GM18526 (cell line): ENCODE data around the gene TAPT1.

Source experiments
- POLR2A ChIP-seq: IDR thresholded peaks from 3 replicates; pipeline ENCODE4 v1.6.1; 2011; ENCODE audit not compliant: insufficient read length; ENCODE audit errors: extremely low read depth

The TAPT1 gene

GRCh38 chr4:16139066-16139945 lies 87.0 kb downstream of the TAPT1 start:
- TF ChIP-seq POLR2A, result no peak

DNA sequence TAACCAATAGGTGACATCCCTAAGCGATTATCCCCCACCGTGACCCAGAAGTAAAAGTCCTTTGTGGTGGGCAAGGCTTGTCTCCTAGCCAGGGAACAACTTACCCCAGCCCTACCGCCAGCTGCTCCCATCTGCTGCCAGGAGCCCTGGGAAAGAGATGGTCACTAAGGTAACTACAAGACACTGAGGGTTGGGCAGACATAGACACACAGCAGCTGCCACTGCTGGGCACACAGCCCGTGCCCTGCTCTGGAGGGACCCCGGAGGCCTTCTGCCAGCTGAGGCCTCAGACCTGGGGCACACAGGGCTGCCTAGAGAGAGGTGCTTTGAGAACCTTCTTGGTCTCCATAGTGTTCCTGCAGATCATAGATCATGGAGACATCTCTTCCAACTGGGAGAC lies 89.4 kb downstream of the TAPT1 start:
- no peak for TF ChIP-seq POLR2A

GRCh38 chr4:16136311-16136710 lies 90.0 kb downstream of the TAPT1 start:
- no peak for TF ChIP-seq POLR2A

- no peak for TF ChIP-seq POLR2A
These were observed 92.9 kb downstream of the TAPT1 start for GRCh38 chr4:16133406-16133805.

GRCh38 chr4:16131293-16131692 lies 95.0 kb downstream of the TAPT1 start:
- TF ChIP-seq POLR2A, result no peak

DNA sequence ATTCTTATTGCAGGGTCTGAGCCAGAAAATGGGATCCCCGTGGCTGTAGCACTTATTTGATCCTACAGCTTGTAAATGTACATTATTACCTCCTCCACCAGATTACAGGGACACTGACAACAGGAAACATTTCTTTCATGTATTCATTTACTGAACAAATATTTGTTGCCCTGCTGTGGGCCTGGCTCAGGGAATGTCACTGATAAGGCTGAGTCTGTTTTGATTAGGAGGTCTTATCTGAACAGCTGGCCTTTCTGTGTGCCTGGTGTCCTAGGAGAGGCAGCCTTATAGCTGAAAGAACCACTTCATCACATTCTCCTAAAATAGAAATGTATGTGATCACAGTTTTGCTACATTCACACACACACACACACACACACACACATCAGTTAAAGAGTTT lies 96.9 kb downstream of the TAPT1 start:
- TF ChIP-seq POLR2A, result no peak

GRCh38 chr4:16126714-16127113 lies 99.6 kb downstream of the TAPT1 start:
- TF ChIP-seq POLR2A, result no peak

DNA sequence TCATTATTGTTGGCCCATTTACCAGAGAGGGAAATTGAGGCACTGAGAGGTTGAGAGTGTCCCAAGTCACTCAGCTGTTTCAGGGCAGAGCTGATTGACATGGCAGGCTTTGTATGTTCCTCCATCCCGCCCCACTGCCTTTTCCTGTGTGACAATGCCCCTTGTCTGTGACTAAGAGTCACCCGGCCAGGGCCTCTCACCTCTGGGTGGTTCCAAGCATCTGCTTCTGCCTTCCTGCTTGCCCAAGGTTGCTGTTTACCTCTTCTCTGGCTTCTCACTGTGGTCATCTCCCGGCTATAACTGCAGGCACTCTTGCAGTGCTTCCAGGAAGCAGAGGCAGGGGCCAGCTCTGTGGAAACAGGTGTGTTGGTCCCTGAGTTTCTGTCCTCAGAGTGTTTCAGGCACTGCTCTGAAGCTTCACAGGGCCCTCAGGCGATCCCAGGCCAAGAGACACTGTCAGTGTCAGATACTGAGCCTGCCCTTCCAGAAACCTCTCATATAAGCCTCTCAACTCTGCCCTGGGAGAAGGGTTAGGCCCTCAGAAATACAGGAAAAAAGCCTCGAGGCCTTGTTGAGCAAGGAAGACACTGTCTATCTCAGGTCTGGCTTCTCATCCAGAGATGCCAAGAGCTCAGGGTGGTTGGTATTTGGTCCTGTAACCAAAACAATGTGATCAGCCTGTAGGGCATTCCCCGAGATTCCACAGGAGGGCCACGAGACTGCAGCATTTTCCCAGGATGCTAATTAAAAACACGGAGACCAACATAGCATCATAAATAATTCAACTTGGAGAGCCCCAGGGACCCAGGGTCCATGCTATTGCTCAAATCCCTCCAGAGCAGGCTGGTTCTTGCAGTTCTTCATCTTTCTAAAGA lies 100.5 kb downstream of the TAPT1 start:
- TF ChIP-seq POLR2A, result no peak

DNA sequence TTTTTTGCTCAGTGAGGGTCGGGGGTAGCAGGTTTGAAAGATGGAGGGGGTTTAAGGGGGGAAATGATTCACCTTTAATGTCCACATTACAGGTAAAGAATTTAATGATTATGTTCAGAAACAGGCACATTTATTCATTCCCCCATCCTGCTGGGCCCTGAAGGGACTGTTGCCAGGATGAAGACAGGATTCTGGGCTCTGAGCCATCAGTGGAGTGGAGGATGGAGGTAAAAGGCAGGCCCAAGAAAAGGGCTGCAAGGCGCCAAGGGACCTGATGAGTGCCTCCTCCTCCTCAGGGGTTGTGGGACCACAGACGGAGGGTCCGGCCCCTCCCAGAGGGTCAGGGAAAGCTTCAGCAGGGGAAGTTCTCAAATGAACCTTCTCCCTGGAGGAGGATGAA lies 102.0 kb downstream of the TAPT1 start:
- TF ChIP-seq POLR2A, result no peak

- TF ChIP-seq POLR2A, result no peak
These were observed 102.8 kb downstream of the TAPT1 start for GRCh38 chr4:16123356-16124084.

DNA sequence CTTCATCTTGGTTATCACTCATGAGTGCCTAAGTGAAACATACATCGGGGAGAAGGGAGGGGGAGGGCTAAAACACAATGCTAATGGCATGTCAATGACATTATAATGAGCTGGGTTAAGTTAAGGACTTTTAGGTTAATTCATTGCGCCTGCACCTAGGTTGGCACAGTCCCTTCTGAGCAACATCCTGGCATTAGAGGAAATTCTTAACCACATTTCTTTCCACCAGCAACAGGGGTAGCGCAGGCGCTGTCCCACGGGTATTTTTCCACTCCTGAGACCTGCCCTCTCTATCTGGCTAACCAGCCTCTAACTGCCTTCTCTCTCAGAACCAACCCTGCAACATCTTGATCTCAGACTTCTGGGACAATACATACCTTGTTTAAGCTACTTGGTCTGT lies 103.5 kb downstream of the TAPT1 start:
- TF ChIP-seq POLR2A, result no peak

- TF ChIP-seq POLR2A, result no peak
These were observed 104.0 kb downstream of the TAPT1 start for GRCh38 chr4:16122308-16122711.

GRCh38 chr4:16120720-16121119 lies 105.6 kb downstream of the TAPT1 start:
- TF ChIP-seq POLR2A, result no peak

DNA sequence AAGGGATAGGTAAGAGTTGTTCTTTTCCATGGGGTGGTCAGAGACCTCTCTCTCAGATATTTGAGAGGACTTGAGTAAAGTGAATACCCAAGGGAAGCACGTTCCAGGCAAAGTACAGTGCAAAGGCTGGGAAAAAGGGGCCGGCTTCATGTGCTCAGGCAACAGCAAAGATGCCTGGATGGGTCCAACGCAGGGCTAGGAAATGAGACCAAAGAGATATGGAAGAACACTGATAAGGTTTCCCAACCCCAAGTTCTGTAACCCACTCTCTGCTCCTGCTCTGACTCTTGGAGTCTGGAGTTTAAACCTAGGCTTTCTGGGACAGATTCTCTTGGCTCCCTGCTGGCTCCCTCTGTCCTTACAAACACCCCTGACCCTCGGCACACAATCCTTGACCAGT lies 106.3 kb downstream of the TAPT1 start:
- no peak for TF ChIP-seq POLR2A

- TF ChIP-seq POLR2A, result no peak
These were observed 108.2 kb downstream of the TAPT1 start for GRCh38 chr4:16118090-16118489.

GRCh38 chr4:16117164-16117563 lies 109.1 kb downstream of the TAPT1 start:
- no peak for TF ChIP-seq POLR2A

GRCh38 chr4:16116493-16116990 lies 109.7 kb downstream of the TAPT1 start:
- no peak for TF ChIP-seq POLR2A
